ENCODE data around the gene TRIML2.

GRCh38 chr4:188110036-188110435, 633 bp upstream of the TRIML2 start:
- TF ChIP-seq CTCF (conservative IDR thresholded peaks at IDR 0.05) (no peak), ZFX (IDR thresholded peaks at IDR 0.05) (no peak)

Data from C4-2B (cell line).